K562 (cell line): Measurements from ENCODE around the gene VPS13D.

Experiments
- CREBBP ChIP-seq: IDR thresholded peaks from one replicate; pipeline ENCODE4 v1.6.1; 2012; ENCODE audit warnings: low read depth, mild to moderate bottlenecking, control low read depth, inconsistent platforms, low read length
- CTCF ChIP-seq, 3 experiments: IDR thresholded peaks in 2 of 3; conservative IDR thresholded peaks in 1 of 3; 2 replicates each; pipeline ENCODE4 v1.5.1; 2011 to 2012; ENCODE audit warnings: low read length in 3 of 3, mild to moderate bottlenecking in 3 of 3, control low read depth in 2 of 3, improper control_type of control experiment in 1 of 3, inconsistent platforms in 1 of 3, low read depth in 1 of 3, mixed read lengths in 1 of 3, moderate library complexity in 1 of 3; ENCODE audit not compliant: insufficient read depth in 2 of 3
- ELF4 ChIP-seq: fragments of 450-650 bp; formaldehyde crosslinking; IDR thresholded peaks from 2 replicates; pipeline ENCODE4 v1.4.0; 2022; ENCODE audit warnings: missing genetic modification characterization
- EZH2 ChIP-seq: IDR thresholded peaks from 2 replicates; pipeline ENCODE4 v1.6.1; 2012; ENCODE audit warnings: low read depth, mild to moderate bottlenecking, inconsistent platforms, low read length, borderline replicate concordance
- HCFC1 ChIP-seq: IDR thresholded peaks from 2 replicates; pipeline ENCODE4 v1.6.1; 2012; ENCODE audit warnings: low read depth, low read length, improper control_type of control experiment
- HDGF ChIP-seq: fragments of 450-650 bp; IDR thresholded peaks from 2 replicates; pipeline ENCODE4 v1.6.1; 2016
- MAX ChIP-seq: sonication (generic); formaldehyde crosslinking; IDR thresholded peaks from 2 replicates; pipeline ENCODE4 v1.9.0; 2022; ENCODE audit warnings: mild to moderate bottlenecking, missing genetic modification reagents
- MYC ChIP-seq, 2 experiments: fragments of 250-450 bp in 1 of 2; sonication (Bioruptor Pico) in 1 of 2; IDR thresholded peaks; 2 replicates each; pipeline versions ENCODE4 v1.5.1 to v1.6.1; 2012 to 2021; ENCODE audit warnings: low read depth in 2 of 2, borderline replicate concordance in 1 of 2, improper control_type of control experiment in 1 of 2, low read length in 1 of 2, mild to moderate bottlenecking in 1 of 2, moderate library complexity in 1 of 2
- POLR2A ChIP-seq: fragments of 450-650 bp; conservative IDR thresholded peaks from 2 replicates; pipeline ENCODE4 v1.6.1; 2016
- REST ChIP-seq, 2 experiments: fragments of 450-650 bp; formaldehyde crosslinking in 1 of 2; IDR thresholded peaks; 2 replicates each; pipeline versions ENCODE4 v1.4.0 to v1.6.1; 2014 to 2020; ENCODE audit warnings: mild to moderate bottlenecking in 2 of 2, borderline replicate concordance in 1 of 2, low read depth in 1 of 2
- SAFB ChIP-seq: fragments of 200-400 bp; formaldehyde crosslinking; IDR thresholded peaks from 2 replicates; pipeline ENCODE4 v1.6.1; 2017; ENCODE audit warnings: low read depth, low read length, borderline replicate concordance
- ZKSCAN1 ChIP-seq: fragments of 150-350 bp; IDR thresholded peaks from 2 replicates; pipeline ENCODE4 v1.6.1; 2016; ENCODE audit warnings: low read depth, low read length

GRCh38 chr1:12422488-12422887, 192.7 kb downstream of the VPS13D start:
- TF ChIP-seq MYC (IDR thresholded peaks at IDR 0.05; ENCODE audit: low read depth, low read length) (no peak), MYC (CRISPR knock-in tag; IDR thresholded peaks at IDR 0.05; ENCODE audit: borderline replicate concordance, low read depth) (no peak), SAFB (no peak), CTCF (IDR thresholded peaks at IDR 0.05 in 2 of 3, conservative IDR thresholded peaks at IDR 0.05 in 1 of 3; ENCODE audit: insufficient read depth in 2 of 3, low read depth in 1 of 3, low read length in 3 of 3) (peak in 2 of 3 experiments; percentile 8 to 24; a peak in 1 of 6 replicates), ZKSCAN1 (no peak), CREBBP (no peak), REST (IDR thresholded peaks at IDR 0.05; ENCODE audit: borderline replicate concordance) (no peak), REST (CRISPR knock-in tag; IDR thresholded peaks at IDR 0.05; ENCODE audit: low read depth) (no peak), EZH2 (no peak), ELF4 (no peak), MAX (no peak), POLR2A (no peak), HDGF (no peak), HCFC1 (no peak)
